ENCODE data around the gene CALN1.

Gene CALN1

GRCh38 chr7:71739520-71740173 lies 672.5 kb downstream of the CALN1 start:
- TF ChIP-seq GATA3 (IDR thresholded peaks at IDR 0.05; ENCODE audit: low read depth, low read length), result no peak
- no peak for TF ChIP-seq GATA2 (IDR thresholded peaks at IDR 0.05; ENCODE audit: low read depth, low read length)

DNA sequence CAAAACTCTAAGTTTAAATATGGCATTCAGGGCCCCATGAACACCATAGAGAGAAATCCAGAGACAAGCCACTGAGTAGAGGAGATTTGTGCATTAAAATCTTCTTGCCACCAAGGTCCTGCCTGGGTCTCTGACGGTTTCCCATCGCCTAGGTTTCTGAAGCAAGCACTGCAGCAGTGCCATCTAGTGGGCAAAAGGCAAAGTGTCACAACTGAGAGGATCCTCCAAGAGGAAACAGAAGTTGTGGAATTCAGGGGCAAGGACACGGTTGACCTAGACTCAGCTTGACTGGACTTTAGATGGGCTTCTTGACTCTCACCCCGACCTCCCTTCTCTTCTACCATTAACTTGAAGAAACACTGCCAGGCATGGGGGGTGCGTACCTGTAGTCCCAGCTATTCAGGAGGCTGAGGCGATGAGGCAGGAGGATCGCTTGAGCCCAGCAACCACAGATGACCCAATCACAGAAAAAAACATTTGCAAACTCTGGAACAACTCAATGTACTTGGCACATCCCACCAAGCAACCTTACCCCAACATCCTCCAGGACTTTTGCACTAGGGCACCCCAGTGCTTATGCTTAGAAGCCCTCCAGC lies 676.1 kb downstream of the CALN1 start:
- TF ChIP-seq GATA3 (IDR thresholded peaks at IDR 0.05; ENCODE audit: low read depth, low read length) (no peak), GATA2 (IDR thresholded peaks at IDR 0.05; ENCODE audit: low read depth, low read length) (no peak)

DNA sequence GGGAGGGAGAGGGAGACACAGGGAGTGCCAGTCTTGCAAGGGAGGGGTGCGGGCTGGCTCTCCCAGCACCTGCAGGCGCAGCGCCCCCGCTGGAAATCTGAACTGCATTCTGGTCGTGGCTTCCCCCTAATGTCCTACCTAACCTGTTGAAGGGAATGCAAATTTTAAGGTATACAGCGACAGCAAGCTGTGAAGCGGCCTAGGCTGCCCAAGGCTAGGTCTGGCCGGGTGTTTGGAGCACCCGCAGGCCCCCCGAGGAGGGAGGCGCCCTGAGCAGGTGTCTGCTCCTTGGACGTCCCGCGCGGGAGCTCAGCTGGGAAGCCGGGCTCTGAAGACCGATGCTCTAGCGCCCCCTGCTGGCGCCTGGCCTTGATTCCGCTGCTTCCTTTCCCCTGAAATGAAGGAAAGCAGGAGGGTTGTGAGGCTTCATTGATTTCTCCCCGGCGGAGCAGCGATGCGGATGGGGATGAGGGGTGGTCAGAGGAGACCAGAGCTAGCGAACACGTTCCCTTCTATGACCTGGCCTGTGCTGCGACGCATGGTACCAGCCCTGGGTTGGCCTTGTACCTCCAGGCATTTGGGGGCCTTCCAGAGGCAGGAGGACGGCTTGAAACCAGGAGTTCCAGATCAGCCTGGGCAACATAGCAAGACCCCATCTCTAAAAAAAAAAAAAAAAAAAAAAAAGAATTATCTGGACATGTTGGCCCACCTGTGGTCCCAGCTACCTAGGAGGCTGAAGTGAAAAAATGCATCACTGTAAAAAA lies 678.8 kb downstream of the CALN1 start:
- TF ChIP-seq GATA2 (IDR thresholded peaks at IDR 0.05; ENCODE audit: low read depth, low read length), result no peak

DNA sequence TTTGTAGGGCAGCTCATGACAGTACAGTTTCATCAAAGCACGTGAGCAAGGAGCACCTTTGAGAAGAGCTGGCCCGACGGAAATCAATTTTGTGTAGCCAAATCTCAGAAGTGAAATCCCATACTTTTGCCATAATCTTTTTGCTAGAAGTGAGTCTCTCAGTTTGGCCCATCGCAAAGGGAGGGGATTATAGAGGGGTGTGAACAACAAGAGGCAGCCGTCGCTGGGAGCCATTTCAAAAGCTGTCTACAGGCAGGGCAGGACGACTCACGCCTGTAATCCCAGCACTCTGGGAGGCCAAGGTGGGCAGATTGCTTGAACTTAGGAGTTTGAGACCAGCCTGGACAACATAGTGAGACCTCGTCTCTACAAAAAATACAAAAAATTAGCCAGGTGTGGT lies 680.4 kb downstream of the CALN1 start:
- TF ChIP-seq GATA2 (IDR thresholded peaks at IDR 0.05; ENCODE audit: low read depth, low read length) (no peak), GATA3 (IDR thresholded peaks at IDR 0.05; ENCODE audit: low read depth, low read length) (no peak)

Data from SH-SY5Y (cell line).